Muscle layer of colon (tissue), 2 donors: ENCODE data around the gene MED22.

Source experiments
- H3K27ac ChIP-seq: one replicate; pipeline ENCODE4 v1.7.0; 2013; ENCODE audit warnings: low read depth, mild to moderate bottlenecking, low read length, moderate library complexity
- H3K27me3 ChIP-seq, 2 donors: one replicate each; pipeline ENCODE4 v1.7.0; 2013; ENCODE audit warnings: low read length in 2 of 2, mild to moderate bottlenecking in 2 of 2; ENCODE audit not compliant: insufficient read depth in 2 of 2, control insufficient read depth in 1 of 2
- H3K36me3 ChIP-seq: one replicate; pipeline ENCODE4 v1.7.0; 2013; ENCODE audit warnings: mild to moderate bottlenecking, low read length; ENCODE audit not compliant: insufficient read depth
- H3K4me1 ChIP-seq: one replicate; pipeline ENCODE4 v1.7.0; 2013; ENCODE audit warnings: mild to moderate bottlenecking, low read length; ENCODE audit not compliant: insufficient read depth
- H3K4me3 ChIP-seq, 2 donors: one replicate each; pipeline ENCODE4 v1.7.0; 2013; ENCODE audit warnings: low read length in 2 of 2, low read depth in 1 of 2, mild to moderate bottlenecking in 1 of 2, moderate library complexity in 1 of 2
- H3K9ac ChIP-seq: one replicate; pipeline ENCODE4 v1.7.0; 2013; ENCODE audit warnings: low read length
- H3K9me3 ChIP-seq: one replicate; pipeline ENCODE4 v1.7.0; 2013; ENCODE audit warnings: mild to moderate bottlenecking, low read length
- donor health status: abdominal sarcoma.
- donor health status: Adenocarcinoma of cecum.

MED22 gene

DNA sequence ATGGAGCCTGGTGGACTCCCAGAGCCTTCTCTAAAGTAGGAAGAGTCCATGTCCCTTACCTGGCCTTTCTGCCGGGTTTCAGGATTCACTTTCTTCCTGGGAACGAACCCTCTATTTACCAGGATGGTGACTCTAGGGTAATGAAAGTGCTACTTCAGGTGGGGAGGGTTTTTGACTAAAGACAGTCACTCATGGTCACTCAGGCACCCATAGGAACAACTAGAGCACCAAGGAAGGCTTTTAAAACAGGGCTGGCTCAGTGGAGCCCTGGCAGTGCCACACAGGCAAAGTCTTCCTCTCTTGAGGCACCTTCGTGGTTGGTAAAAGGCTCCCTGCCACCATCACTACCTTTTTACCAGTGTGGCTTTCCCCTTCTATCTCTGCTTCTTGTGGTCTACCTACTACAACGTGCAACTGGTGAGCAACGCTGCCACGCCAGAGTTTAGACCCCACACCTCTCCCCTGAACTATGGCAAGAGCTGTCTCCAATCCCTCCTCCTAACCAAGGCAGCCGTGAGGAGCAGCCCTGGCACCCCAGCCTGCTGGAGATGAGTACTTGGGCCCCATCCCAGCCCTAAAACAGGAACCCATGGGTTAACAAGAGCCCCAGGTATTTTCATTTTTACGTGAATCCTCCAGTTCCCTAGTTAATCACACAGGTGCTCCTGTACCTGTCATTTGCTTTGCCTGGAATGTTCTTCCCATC, 4.9 kb upstream of the MED22 start:
- Histone ChIP-seq H3K36me3 (peaks cover 51% of the 10 kb centered on the region), H3K27me3 (no peaks in the 10 kb centered on the region), H3K4me1 (peaks cover 32% of the 10 kb centered on the region), H3K4me3 (no peak overlapping the region), H3K27ac (no peak overlapping the region), H3K9ac (no peak overlapping the region), H3K9me3 (no peaks in the 10 kb centered on the region)

- Histone ChIP-seq H3K9ac (no peak overlapping the region), H3K27me3 (no peaks in the 10 kb centered on the region), H3K27ac (no peak overlapping the region), H3K9me3 (no peaks in the 10 kb centered on the region), H3K36me3 (peaks cover 51% of the 10 kb centered on the region), H3K4me1 (peaks cover 25% of the 10 kb centered on the region), H3K4me3 (no peak overlapping the region)
Measured at GRCh38 chr9:133351908-133352634, 4.1 kb upstream of the MED22 start.

- Histone ChIP-seq H3K36me3 (peaks cover 51% of the 10 kb centered on the region), H3K9ac (no peak overlapping the region), H3K4me3 (no peak overlapping the region), H3K27me3 (no peaks in the 10 kb centered on the region), H3K9me3 (no peaks in the 10 kb centered on the region), H3K4me1 (peaks cover 27% of the 10 kb centered on the region), H3K27ac (no peak overlapping the region)
Measured at GRCh38 chr9:133351526-133351907, 3.6 kb upstream of the MED22 start.

GRCh38 chr9:133349965-133350616, 2.2 kb upstream of the MED22 start:
- Histone ChIP-seq H3K36me3 (peaks cover 64% of the 10 kb centered on the region), H3K9me3 (no peaks in the 10 kb centered on the region), H3K27ac (no peak overlapping the region), H3K4me3 (no peak overlapping the region), H3K9ac (no peak overlapping the region), H3K4me1 (peaks cover 32% of the 10 kb centered on the region), H3K27me3 (no peaks in the 10 kb centered on the region)

- peak overlapping the region; percentile 93 for H3K27ac ChIP-seq
- peaks cover 74% of the 10 kb centered on the region for H3K36me3 ChIP-seq
- peak overlapping the region; percentile 90 to 99 for H3K4me3 ChIP-seq
- H3K9ac ChIP-seq = peak overlapping the region; percentile 97
- no peaks in the 10 kb centered on the region for H3K9me3 ChIP-seq
- no peaks in the 10 kb centered on the region for H3K27me3 ChIP-seq
- H3K4me1 ChIP-seq = peaks cover 29% of the 10 kb centered on the region
Measured at GRCh38 chr9:133348718-133349573, 1.0 kb upstream of the MED22 start.

DNA sequence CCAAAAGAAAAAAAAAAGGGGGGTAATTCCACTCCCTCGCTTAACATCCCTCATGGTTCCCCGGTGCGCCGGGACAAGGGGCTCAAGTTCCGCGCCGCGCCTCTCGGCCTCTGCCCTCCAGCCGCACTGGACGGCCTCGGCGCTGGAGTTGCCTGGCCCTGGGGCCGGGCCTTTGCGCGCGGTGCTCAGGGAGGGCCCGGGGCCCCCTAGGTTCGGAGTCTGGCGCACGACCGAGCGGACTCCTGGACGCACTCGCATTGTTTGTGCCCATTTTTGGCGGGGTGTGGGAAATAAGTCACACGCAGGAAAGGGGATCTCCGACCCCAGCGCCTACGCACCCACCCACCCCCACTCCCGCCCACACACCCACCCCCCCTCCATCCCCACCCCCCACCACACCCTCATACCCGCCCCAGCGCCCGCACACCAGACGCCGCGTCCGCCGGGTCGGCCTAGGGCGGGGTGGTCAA, 381 bp downstream of the MED22 start:
- Histone ChIP-seq H3K4me3 (peak overlapping the region; percentile 90 to 99), H3K9me3 (no peaks in the 10 kb centered on the region), H3K27me3 (no peaks in the 10 kb centered on the region), H3K4me1 (peaks cover 29% of the 10 kb centered on the region), H3K27ac (peak overlapping the region; percentile 93), H3K9ac (peak overlapping the region; percentile 71), H3K36me3 (peaks cover 76% of the 10 kb centered on the region)

DNA sequence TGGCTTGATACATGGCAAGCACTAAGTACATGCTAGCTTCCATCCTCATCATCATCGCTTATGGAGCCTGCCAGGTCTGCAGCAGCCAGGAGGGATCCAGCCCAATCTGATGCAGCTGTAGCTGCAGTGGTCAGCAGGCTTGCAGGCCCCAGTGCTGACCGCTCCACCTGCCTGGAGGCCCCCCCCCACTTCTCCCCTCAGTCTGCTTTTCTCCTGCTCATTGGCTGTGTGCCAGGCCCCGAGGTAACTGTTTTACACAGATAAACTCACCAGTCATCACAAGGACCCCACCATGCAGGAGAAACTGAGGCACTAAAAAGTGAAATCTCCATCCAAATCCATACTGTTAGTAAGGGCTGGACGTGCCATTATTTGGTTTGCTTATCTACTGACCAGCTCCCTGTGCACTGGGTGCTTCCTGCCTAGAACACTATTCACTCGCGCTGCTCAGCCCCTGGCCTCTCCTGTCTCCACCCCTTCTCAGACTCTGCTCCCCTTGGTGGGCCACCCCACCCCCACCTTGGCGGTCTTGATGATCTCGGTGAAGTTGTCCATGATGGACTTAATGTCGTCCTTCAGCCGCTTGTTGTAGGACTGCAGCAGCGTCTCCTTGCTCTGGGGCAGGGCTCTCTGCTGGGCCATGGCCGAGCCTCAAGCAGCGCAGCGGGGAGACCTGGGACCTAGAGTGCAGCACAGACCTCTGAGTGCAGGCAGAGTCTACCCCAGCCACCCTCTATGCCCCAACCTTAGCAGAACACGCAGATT, 1.7 kb downstream of the MED22 start:
- peak overlapping the region; percentile 71 for H3K9ac ChIP-seq
- no peaks in the 10 kb centered on the region for H3K27me3 ChIP-seq
- peak overlapping the region; percentile 10 to 71 for H3K4me3 ChIP-seq
- peak overlapping the region; percentile 24 for H3K27ac ChIP-seq
- peaks cover 29% of the 10 kb centered on the region for H3K4me1 ChIP-seq
- H3K36me3 ChIP-seq = peaks cover 76% of the 10 kb centered on the region
- H3K9me3 ChIP-seq = no peaks in the 10 kb centered on the region

DNA sequence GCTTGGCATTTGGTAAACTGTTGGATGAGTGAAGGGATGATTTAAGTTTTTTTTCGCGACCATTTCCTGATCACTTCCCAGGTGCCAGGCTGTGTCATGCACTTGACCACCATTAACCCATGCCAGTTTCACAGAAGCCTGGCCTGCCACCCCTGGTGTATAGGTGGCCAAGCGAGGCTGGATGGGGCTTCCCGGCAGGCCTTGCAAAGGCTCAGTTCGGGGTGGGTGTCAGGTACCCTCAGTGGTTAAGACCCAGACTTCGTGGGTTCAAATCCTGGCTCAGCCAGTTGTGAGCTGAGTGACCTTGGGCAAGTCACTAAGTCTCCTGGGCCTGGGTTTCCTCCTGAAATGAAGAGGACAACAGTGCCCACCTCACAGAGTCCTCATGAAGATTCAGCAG, 2.3 kb downstream of the MED22 start:
- Histone ChIP-seq H3K27me3 (no peaks in the 10 kb centered on the region), H3K36me3 (peaks cover 76% of the 10 kb centered on the region), H3K4me1 (peaks cover 29% of the 10 kb centered on the region), H3K27ac (no peak overlapping the region), H3K9me3 (no peaks in the 10 kb centered on the region), H3K9ac (no peak overlapping the region), H3K4me3 (no peak overlapping the region)

GRCh38 chr9:133344979-133345378, 3.0 kb downstream of the MED22 start:
- Histone ChIP-seq H3K4me3 (no peak overlapping the region), H3K27ac (no peak overlapping the region), H3K27me3 (no peaks in the 10 kb centered on the region), H3K9me3 (no peaks in the 10 kb centered on the region), H3K9ac (no peak overlapping the region), H3K4me1 (peaks cover 29% of the 10 kb centered on the region), H3K36me3 (peaks cover 76% of the 10 kb centered on the region)

- Histone ChIP-seq H3K27me3 (no peaks in the 10 kb centered on the region), H3K4me3 (no peak overlapping the region), H3K4me1 (peaks cover 21% of the 10 kb centered on the region), H3K27ac (no peak overlapping the region), H3K9ac (no peak overlapping the region), H3K36me3 (peaks cover 73% of the 10 kb centered on the region), H3K9me3 (no peaks in the 10 kb centered on the region)
Measured at GRCh38 chr9:133344071-133344470, 3.9 kb downstream of the MED22 start.
